ENCODE results near the gene NTSR1. TPM values are rescaled to one million over a fixed set of nuclear protein-coding genes. Genes with fewer than 3 reads are reported as not detected.

Gene NTSR1
- total RNA-seq, 1 donor, result under 0.01 TPM

- H3K4me3 ChIP-seq (ENCODE audit: low read depth, low read length), result no peak overlapping the region
- no peak for DNase-seq (ENCODE audit: low read depth)
- TF ChIP-seq, protein P1, sequence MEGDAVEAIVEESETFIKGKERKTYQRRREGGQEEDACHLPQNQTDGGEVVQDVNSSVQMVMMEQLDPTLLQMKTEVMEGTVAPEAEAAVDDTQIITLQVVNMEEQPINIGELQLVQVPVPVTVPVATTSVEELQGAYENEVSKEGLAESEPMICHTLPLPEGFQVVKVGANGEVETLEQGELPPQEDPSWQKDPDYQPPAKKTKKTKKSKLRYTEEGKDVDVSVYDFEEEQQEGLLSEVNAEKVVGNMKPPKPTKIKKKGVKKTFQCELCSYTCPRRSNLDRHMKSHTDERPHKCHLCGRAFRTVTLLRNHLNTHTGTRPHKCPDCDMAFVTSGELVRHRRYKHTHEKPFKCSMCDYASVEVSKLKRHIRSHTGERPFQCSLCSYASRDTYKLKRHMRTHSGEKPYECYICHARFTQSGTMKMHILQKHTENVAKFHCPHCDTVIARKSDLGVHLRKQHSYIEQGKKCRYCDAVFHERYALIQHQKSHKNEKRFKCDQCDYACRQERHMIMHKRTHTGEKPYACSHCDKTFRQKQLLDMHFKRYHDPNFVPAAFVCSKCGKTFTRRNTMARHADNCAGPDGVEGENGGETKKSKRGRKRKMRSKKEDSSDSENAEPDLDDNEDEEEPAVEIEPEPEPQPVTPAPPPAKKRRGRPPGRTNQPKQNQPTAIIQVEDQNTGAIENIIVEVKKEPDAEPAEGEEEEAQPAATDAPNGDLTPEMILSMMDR (IDR thresholded peaks at IDR 0.05; ENCODE audit: insufficient read depth, low read depth, low read length), result no peak
These were observed 14.0 kb downstream of the NTSR1 start for GRCh38 chr20:62722627-62723026.

DNA sequence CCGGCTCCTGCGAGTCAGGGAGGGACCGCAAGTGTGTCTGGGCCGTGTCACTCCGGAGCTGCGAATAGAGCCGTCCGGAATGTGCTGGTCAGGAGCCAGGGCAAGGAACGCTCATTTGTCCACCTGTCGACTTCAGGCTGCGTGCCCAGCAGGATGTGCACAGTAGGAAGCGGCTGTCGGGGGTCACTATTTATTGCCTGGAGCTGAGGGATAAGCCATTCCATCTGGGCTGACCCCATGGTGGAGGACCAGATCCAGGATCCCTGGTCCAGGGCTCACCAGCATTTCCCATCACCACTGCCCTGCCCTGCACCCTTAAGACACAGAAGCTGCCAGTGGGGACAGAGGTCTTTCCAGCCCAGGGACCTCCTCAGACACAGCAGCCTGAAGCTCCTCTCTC, 14.7 kb downstream of the NTSR1 start:
- no peak overlapping the region for H3K4me3 ChIP-seq (ENCODE audit: low read depth, low read length)
- TF ChIP-seq, protein P1 (IDR thresholded peaks at IDR 0.05; ENCODE audit: insufficient read depth, low read depth, low read length), result no peak
- no peak for DNase-seq (ENCODE audit: low read depth)

GRCh38 chr20:62723768-62724450, 15.3 kb downstream of the NTSR1 start:
- no peak for DNase-seq (ENCODE audit: low read depth)
- H3K4me3 ChIP-seq (ENCODE audit: low read depth, low read length), result no peak overlapping the region
- TF ChIP-seq, protein P1 (IDR thresholded peaks at IDR 0.05; ENCODE audit: insufficient read depth, low read depth, low read length), result no peak

- H3K4me3 ChIP-seq (ENCODE audit: low read depth, low read length), result no peak overlapping the region
- no peak for DNase-seq (ENCODE audit: low read depth)
These were observed 16.3 kb downstream of the NTSR1 start for GRCh38 chr20:62724692-62725595.

DNA sequence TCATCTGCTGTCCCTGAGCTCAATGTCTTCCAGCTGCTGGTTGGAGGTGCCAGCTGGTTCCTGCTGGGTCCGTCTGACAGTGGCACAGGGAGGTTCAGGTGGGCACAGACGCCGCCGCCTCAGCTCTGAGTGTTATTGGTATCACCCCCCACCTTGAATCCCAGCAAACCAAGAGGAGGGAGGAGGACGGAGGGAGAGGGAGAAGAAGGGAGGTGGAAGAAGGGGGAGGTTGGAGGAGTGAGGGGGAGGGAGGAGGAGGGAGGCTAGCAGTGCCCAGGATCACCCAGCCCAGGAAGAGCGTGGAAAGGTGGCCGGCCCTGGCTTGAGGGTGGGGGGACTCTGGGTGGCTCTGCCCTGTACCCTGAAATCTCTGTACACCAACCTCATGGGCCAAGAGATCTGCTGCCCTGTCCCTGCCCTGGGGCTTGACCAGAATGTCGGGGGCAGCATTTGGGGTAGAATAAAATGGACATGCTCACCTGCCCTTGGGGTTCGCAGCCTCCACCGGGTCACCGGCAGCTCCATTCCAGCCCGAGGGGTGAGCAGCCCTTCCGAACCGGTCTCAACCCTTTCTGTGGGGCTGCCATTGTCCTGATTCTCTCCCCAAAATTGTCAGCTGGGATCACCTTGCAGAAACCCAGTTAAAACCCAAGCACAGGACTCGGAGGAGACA, 17.1 kb downstream of the NTSR1 start:
- no peak for DNase-seq (ENCODE audit: low read depth)
- TF ChIP-seq, protein P1 (IDR thresholded peaks at IDR 0.05; ENCODE audit: insufficient read depth, low read depth, low read length), result no peak
- H3K4me3 ChIP-seq (ENCODE audit: low read depth, low read length), result no peak overlapping the region

More at GRCh38 chr20:62724692-62725595, 16.3 kb downstream of the NTSR1 start:
- TF ChIP-seq, protein P1 (IDR thresholded peaks at IDR 0.05; ENCODE audit: insufficient read depth, low read depth, low read length), result no peak

DNA sequence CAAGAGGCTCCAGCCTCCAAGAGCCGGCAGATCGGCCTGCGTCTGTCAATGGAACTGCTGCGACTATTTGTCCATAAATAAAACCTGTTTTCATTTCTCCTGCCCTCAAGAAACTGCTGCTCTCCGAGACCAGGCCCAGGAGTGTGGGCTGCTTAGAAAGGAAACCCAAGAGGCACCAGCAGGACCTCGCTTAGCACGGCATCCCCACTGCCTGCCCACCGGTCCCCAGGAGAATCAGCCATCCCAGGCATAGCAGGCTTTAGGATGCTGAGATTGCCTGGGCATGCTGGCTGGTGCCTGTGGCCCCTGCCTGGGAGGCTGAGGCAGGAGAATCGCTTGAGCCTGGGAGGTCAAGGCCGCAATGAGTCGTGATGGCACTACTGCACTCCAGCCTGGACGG, 17.6 kb downstream of the NTSR1 start:
- no peak overlapping the region for H3K4me3 ChIP-seq (ENCODE audit: low read depth, low read length)
- no peak for DNase-seq (ENCODE audit: low read depth)
- TF ChIP-seq, protein P1 (IDR thresholded peaks at IDR 0.05; ENCODE audit: insufficient read depth, low read depth, low read length), result no peak
